Neutrophil (primary cell): ENCODE results near the gene FBXL22.
"Not testable (repeated sequence)": the region's sequence is repeated elsewhere in the genome, so short reads cannot be mapped to it uniquely, and the experiment has no call there.

Experiments used
- H3K27ac ChIP-seq: fragments of 200-600 bp; sonication (generic); 2 replicates; pipeline ENCODE4 v1.5.1; 2016; ENCODE audit warnings: mild to moderate bottlenecking, moderate library complexity
- H3K27me3 ChIP-seq: fragments of 200-600 bp; sonication (generic); 2 replicates; pipeline ENCODE4 v1.6.0; 2016; ENCODE audit warnings: mild to moderate bottlenecking
- H3K36me3 ChIP-seq: fragments of 200-600 bp; sonication (generic); 2 replicates; pipeline ENCODE4 v1.5.1; 2017
- H3K4me1 ChIP-seq, 2 experiments: fragments of 200-600 bp in 1 of 2; sonication (generic) in 1 of 2; 1 replicate in 1 of 2; 2 replicates in 1 of 2; pipeline versions ENCODE4 v1.5.1 to v1.6.1; 2013 to 2016; ENCODE audit warnings: low read depth in 1 of 2, low read length in 1 of 2, mild to moderate bottlenecking in 1 of 2, moderate library complexity in 1 of 2; ENCODE audit not compliant: control insufficient read depth in 1 of 2, insufficient read depth in 1 of 2
- H3K4me3 ChIP-seq, 2 experiments: fragments of 200-600 bp in 1 of 2; sonication (generic) in 1 of 2; 1 replicate in 1 of 2; 2 replicates in 1 of 2; pipeline ENCODE4 v1.5.1; 2013 to 2016; ENCODE audit warnings: low read depth in 1 of 2, low read length in 1 of 2, mild to moderate bottlenecking in 1 of 2, moderate library complexity in 1 of 2
- H3K9me3 ChIP-seq: fragments of 200-600 bp; sonication (generic); 2 replicates; pipeline ENCODE4 v1.5.1; 2016
- CTCF ChIP-seq: fragments of 200-600 bp; sonication (generic); IDR thresholded peaks from 2 replicates; pipeline ENCODE4 v1.5.1; 2016; ENCODE audit warnings: antibody characterized with exemption

Gene FBXL22

GRCh38 chr15:63612300-63612699 is 15.1 kb downstream of the FBXL22 start:
- H3K27ac ChIP-seq = no peak overlapping the region
- H3K36me3 ChIP-seq = peaks cover 88% of the 10 kb centered on the region
- H3K4me1 ChIP-seq = peaks cover 0 to 6% of the 10 kb centered on the region in 2 experiments
- no peak for TF ChIP-seq CTCF
- no peaks in the 10 kb centered on the region for H3K9me3 ChIP-seq
- H3K27me3 ChIP-seq = no peaks in the 10 kb centered on the region
- no peak overlapping the region for H3K4me3 ChIP-seq

GRCh38 chr15:63615935-63616334 is 18.7 kb downstream of the FBXL22 start:
- Histone ChIP-seq H3K36me3 (peaks cover 56% of the 10 kb centered on the region), H3K9me3 (no peaks in the 10 kb centered on the region), H3K27ac (no peak overlapping the region), H3K4me1 (no peaks in the 10 kb centered on the region), H3K27me3 (no peaks in the 10 kb centered on the region), H3K4me3 (no peak overlapping the region)
- no peak for TF ChIP-seq CTCF

GRCh38 chr15:63617147-63617546 is 20.0 kb downstream of the FBXL22 start:
- H3K27ac ChIP-seq, H3K9me3 ChIP-seq, H3K4me3 ChIP-seq, H3K4me1 ChIP-seq, H3K27me3 ChIP-seq: not testable (repeated sequence)
- H3K36me3 ChIP-seq = peaks cover 49% of the 10 kb centered on the region

- H3K27ac ChIP-seq, H3K27me3 ChIP-seq, H3K4me3 ChIP-seq, H3K9me3 ChIP-seq, H3K4me1 ChIP-seq: not testable (repeated sequence)
- peaks cover 49% of the 10 kb centered on the region for H3K36me3 ChIP-seq
Observed at GRCh38 chr15:63617627-63618026, 20.4 kb downstream of the FBXL22 start.

- not testable (repeated sequence) for H3K4me3 ChIP-seq, H3K9me3 ChIP-seq, H3K27ac ChIP-seq, H3K4me1 ChIP-seq, H3K27me3 ChIP-seq
- peaks cover 51% of the 10 kb centered on the region for H3K36me3 ChIP-seq
Observed at GRCh38 chr15:63620760-63621159, 23.6 kb downstream of the FBXL22 start.

- H3K9me3 ChIP-seq = no peaks in the 10 kb centered on the region
- no peaks in the 10 kb centered on the region for H3K4me1 ChIP-seq
- no peak overlapping the region for H3K27ac ChIP-seq
- no peaks in the 10 kb centered on the region for H3K27me3 ChIP-seq
- no peak for TF ChIP-seq CTCF
- H3K36me3 ChIP-seq = peaks cover 68% of the 10 kb centered on the region
- no peak overlapping the region for H3K4me3 ChIP-seq
Observed at GRCh38 chr15:63623232-63623969, 26.2 kb downstream of the FBXL22 start.

GRCh38 chr15:63626955-63627354 is 29.8 kb downstream of the FBXL22 start:
- H3K36me3 ChIP-seq = peaks cover 100% of the 10 kb centered on the region
- no peak for TF ChIP-seq CTCF

More at GRCh38 chr15:63626955-63627354, 29.8 kb downstream of the FBXL22 start:
- Histone ChIP-seq H3K27me3 (no peaks in the 10 kb centered on the region), H3K4me3 (no peak overlapping the region), H3K4me1 (no peaks in the 10 kb centered on the region), H3K27ac (no peak overlapping the region), H3K9me3 (no peaks in the 10 kb centered on the region)
